OCI-LY3 (cell line): ENCODE measurements around the gene HOXA4.

Source experiments
- H2AFZ ChIP-seq: fragments of 200-600, 300-600 bp; shearing (Covaris generic); 2 replicates; pipeline ENCODE4 v1.6.0; 2014; ENCODE audit warnings: antibody characterized with exemption, low read depth, low read length
- H3K27ac ChIP-seq: fragments of 200-600, 300-600 bp; sonication (generic); 2 replicates; pipeline ENCODE4 v1.5.1; 2014; ENCODE audit warnings: mild to moderate bottlenecking, low read length, moderate library complexity, mixed read lengths
- H3K27me3 ChIP-seq: fragments of 200-600, 300-600 bp; sonication (generic); 2 replicates; pipeline ENCODE4 v1.6.1; 2014; ENCODE audit warnings: low read depth, low read length, mixed read lengths
- H3K36me3 ChIP-seq: fragments of 200-600, 300-600 bp; sonication (generic); replicated peaks from 2 replicates; pipeline ENCODE3; 2014; ENCODE audit warnings: low read depth, low read length, mixed read lengths
- H3K4me1 ChIP-seq: fragments of 300-600, 200-600 bp; sonication (generic); 2 replicates; pipeline ENCODE4 v1.6.1; 2014; ENCODE audit warnings: low read length, mixed read lengths
- H3K4me2 ChIP-seq: fragments of 200-600, 300-600 bp; sonication (generic); 2 replicates; pipeline ENCODE4 v1.6.1; 2014; ENCODE audit warnings: low read length, mixed read lengths
- H3K4me3 ChIP-seq: fragments of 300-600, 200-600 bp; sonication (generic); 2 replicates; pipeline ENCODE4 v1.5.1; 2014; ENCODE audit warnings: antibody characterized with exemption, mild to moderate bottlenecking, low read length, moderate library complexity
- H3K79me2 ChIP-seq: fragments of 300-600, 200-600 bp; shearing (Covaris generic); 2 replicates; pipeline ENCODE4 v1.6.1; 2014; ENCODE audit warnings: mild to moderate bottlenecking, low read length, mixed read lengths
- H3K9ac ChIP-seq: fragments of 300-600, 200-600 bp; shearing (Covaris generic); 2 replicates; pipeline ENCODE4 v1.6.0; 2014; ENCODE audit warnings: mild to moderate bottlenecking, low read length, moderate library complexity
- H3K9me3 ChIP-seq: fragments of 200-600, 300-600 bp; shearing (Covaris generic); 2 replicates; pipeline ENCODE4 v1.6.1; 2014; ENCODE audit warnings: low read length, mixed read lengths; ENCODE audit not compliant: insufficient read depth
- H4K20me1 ChIP-seq: fragments of 200-600, 300-600 bp; sonication (generic); 2 replicates; pipeline ENCODE4 v1.6.1; 2016; ENCODE audit warnings: low read length, mixed read lengths; ENCODE audit not compliant: insufficient read depth
- EZH2phosphoT487 ChIP-seq: fragments of 200-600 bp; shearing (Covaris generic); IDR thresholded peaks from 2 replicates; pipeline ENCODE4 v1.6.1; 2018; ENCODE audit warnings: antibody characterized with exemption, mixed run types, low read depth
- TF ChIP-seq, protein P1 (sequence below): fragments of 200-600, 300-600 bp; sonication (generic); IDR thresholded peaks from 2 replicates; pipeline ENCODE4 v1.5.1; 2014; ENCODE audit warnings: antibody characterized with exemption, low read length, low read depth

Gene HOXA4

DNA sequence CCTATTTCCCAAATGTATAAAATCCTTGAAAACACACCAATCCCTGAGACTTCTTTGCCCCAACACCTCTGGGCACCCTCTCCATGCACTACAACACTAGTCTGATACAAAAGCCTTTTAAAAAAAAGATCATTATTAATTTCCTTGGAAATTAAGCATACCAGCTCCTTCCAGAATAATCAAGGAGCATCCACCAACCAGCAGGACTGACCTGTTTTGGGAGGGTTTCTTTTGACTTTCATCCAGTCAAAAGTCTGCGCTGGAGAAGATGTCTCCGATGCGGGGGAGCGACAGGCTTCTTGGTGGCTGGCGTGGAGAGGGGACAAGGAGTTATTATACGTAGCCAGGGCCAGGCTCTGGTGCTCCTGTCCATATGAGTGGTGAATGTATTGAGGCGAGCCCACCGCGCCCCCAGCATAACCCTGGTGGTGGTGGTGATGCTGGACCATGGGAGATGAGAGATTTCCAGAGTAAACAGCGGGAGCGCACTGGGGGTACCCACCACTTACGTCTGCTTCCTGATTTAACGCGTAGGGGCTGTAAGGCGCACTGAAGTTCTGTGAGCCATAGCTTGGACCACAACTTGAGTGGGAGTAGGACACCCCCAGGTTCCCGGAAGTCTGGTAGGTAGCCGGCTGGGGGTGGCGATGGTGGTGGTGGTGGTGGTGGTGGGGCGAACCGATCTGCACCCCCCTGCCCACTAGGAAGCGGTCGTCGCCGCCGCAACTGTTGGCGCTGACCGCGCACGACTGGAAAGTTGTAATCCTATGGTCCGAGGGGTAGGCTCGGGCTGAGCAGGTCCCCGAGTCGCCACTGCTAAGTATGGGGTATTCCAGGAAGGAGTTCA is 35.3 kb downstream of the HOXA4 start:
- Histone ChIP-seq H3K9ac (peak overlapping the region; percentile 86), H3K36me3 (no peaks in the 10 kb centered on the region), H3K4me1 (peaks cover 20% of the 10 kb centered on the region), H3K4me3 (peak overlapping the region; percentile 99), H3K9me3 (no peaks in the 10 kb centered on the region), H3K27ac (peak overlapping the region; percentile 48), H4K20me1 (no peaks in the 10 kb centered on the region), H3K27me3 (no peaks in the 10 kb centered on the region), H2AFZ (peak overlapping the region; percentile 92), H3K79me2 (peaks cover 19% of the 10 kb centered on the region), H3K4me2 (peak overlapping the region; percentile 98)
- TF ChIP-seq EZH2phosphoT487: no peak

DNA sequence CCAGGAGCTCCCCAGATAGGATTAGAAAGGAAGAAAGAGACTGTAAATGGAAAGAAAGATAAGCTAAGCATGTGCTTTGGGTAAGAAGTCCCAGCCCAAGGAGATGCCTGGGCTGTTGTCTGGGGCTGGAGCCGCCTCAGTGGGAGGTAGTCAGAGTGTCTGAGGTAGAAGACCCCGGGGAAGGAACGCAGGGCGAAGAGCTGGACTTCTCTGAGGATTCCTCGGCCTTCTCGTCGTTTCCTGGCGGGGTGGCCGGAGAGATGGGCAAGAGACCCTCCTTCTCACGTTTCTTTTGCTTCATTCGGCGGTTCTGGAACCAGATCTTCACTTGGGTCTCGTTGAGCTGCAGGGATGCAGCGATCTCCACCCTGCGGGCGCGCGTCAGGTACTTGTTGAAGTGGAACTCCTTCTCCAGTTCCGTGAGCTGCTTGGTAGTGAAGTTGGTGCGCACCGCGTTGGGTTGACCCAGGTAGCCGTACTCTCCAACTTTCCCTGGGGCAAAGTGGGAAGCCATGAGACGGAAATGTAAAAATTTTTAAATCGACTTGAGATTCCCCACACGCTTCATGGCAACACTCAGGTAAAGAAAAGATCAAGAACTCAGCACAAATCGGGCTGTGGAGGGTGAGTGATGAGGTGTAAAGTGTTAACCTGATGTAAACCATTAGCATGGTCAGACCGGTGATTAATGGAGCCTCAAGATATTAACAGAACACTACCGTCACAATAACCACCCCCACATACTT is 36.1 kb downstream of the HOXA4 start:
- H3K9me3 ChIP-seq: no peaks in the 10 kb centered on the region

DNA sequence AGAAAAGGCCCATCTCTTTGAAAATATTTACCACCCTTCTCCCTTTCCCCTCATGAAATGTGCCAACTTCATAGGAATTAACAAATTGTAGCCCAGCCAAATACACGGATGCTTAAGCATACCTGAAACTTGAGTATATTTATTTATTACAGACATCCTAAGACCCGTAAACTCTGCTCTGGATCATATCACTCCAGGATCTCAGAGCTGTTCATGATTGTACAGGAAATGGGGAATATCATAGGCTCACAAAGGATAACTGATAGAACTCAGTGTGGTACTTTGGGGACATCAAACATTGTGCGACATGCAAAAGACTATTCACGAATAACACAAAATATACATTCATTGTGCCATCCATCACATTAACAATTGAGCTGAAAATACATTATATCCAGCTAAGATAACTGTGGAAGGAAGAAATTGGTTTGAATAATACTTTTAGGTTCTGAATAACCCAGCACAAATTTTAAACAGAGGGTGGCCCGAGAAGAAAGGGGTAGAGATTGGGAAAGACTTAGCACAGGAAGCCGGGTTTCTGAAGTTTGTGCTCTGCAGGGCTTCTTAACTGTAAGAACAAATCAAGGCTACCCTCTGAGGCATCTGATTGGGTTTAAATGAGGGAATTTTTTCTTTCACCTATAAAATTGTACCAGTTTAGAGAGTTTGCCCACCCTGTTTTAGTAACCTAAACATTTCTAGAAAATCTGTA is 37.2 kb downstream of the HOXA4 start:
- Histone ChIP-seq H3K36me3 (no peaks in the 10 kb centered on the region), H3K79me2 (peaks cover 19% of the 10 kb centered on the region), H3K27me3 (no peaks in the 10 kb centered on the region), H3K27ac (no peak overlapping the region), H4K20me1 (no peaks in the 10 kb centered on the region), H3K4me1 (peaks cover 11% of the 10 kb centered on the region), H3K9ac (no peak overlapping the region), H3K4me2 (no peak overlapping the region), H3K9me3 (no peaks in the 10 kb centered on the region), H2AFZ (no peak overlapping the region), H3K4me3 (no peak overlapping the region)
- no peak for TF ChIP-seq EZH2phosphoT487
- TF ChIP-seq, protein P1, sequence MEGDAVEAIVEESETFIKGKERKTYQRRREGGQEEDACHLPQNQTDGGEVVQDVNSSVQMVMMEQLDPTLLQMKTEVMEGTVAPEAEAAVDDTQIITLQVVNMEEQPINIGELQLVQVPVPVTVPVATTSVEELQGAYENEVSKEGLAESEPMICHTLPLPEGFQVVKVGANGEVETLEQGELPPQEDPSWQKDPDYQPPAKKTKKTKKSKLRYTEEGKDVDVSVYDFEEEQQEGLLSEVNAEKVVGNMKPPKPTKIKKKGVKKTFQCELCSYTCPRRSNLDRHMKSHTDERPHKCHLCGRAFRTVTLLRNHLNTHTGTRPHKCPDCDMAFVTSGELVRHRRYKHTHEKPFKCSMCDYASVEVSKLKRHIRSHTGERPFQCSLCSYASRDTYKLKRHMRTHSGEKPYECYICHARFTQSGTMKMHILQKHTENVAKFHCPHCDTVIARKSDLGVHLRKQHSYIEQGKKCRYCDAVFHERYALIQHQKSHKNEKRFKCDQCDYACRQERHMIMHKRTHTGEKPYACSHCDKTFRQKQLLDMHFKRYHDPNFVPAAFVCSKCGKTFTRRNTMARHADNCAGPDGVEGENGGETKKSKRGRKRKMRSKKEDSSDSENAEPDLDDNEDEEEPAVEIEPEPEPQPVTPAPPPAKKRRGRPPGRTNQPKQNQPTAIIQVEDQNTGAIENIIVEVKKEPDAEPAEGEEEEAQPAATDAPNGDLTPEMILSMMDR: no peak

More for the DNA sequence above, 36.1 kb downstream of the HOXA4 start:
- H3K4me1 ChIP-seq: peaks cover 15% of the 10 kb centered on the region
- no peak overlapping the region for H2AFZ ChIP-seq
- H3K36me3 ChIP-seq: no peaks in the 10 kb centered on the region
- peaks cover 19% of the 10 kb centered on the region for H3K79me2 ChIP-seq
- H3K27ac ChIP-seq: no peak overlapping the region
- no peak overlapping the region for H3K9ac ChIP-seq
- TF ChIP-seq, protein P1: no peak
- TF ChIP-seq EZH2phosphoT487: no peak
- H3K4me3 ChIP-seq: no peak overlapping the region; the same call in 1 of the 2 replicates
- H4K20me1 ChIP-seq: no peaks in the 10 kb centered on the region
- H3K27me3 ChIP-seq: no peaks in the 10 kb centered on the region
- H3K4me2 ChIP-seq: peak overlapping the region; percentile 98; the same call in 1 of the 2 replicates

DNA sequence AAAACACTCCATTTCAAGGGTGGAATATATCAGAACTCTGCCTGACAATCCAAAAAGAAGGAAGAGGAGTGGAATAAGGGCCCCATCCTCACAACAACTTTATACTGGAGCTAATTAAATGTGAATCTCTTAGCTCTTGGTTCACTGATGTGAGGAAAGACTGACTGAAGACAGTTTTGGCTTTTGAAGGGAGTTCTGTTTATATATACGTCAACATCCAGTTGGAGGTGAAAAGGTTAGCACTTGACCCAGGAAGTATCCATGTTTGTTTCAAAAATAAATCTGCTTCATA is 37.8 kb downstream of the HOXA4 start:
- TF ChIP-seq, protein P1: no peak
- no peak for TF ChIP-seq EZH2phosphoT487
- no peak overlapping the region for H2AFZ ChIP-seq
- H3K79me2 ChIP-seq: peaks cover 16% of the 10 kb centered on the region
- H3K9ac ChIP-seq: no peak overlapping the region
- H3K9me3 ChIP-seq: no peaks in the 10 kb centered on the region
- no peaks in the 10 kb centered on the region for H3K36me3 ChIP-seq
- no peak overlapping the region for H3K4me3 ChIP-seq
- no peak overlapping the region for H3K27ac ChIP-seq
- no peaks in the 10 kb centered on the region for H4K20me1 ChIP-seq
- H3K4me1 ChIP-seq: peaks cover 11% of the 10 kb centered on the region
- no peak overlapping the region for H3K4me2 ChIP-seq
- H3K27me3 ChIP-seq: no peaks in the 10 kb centered on the region
